Measurements from ENCODE around the gene ACTL6B. TPM values are rescaled to one million over a fixed set of nuclear protein-coding genes. Genes with fewer than 3 reads are reported as not detected.

ACTL6B gene
- total RNA-seq, 1 experiment from 2014 or later = not detected

GRCh38 chr7:100681491-100682227 is 25.4 kb upstream of the ACTL6B start:
- Histone ChIP-seq H3K9me2 (replicated peaks; ENCODE audit: low read length) (no peaks in the 10 kb centered on the region), H3K4me3 (ENCODE audit: low read length) (no peak overlapping the region), H4K20me1 (ENCODE audit: low read length) (no peaks in the 10 kb centered on the region), H3K27me3 (ENCODE audit: low read length) (no peaks in the 10 kb centered on the region), H3F3A (ENCODE audit: low read length, unreplicated experiment) (no peaks in the 10 kb centered on the region), H3K9me3 (ENCODE audit: low read length) (no peaks in the 10 kb centered on the region), H3K79me2 (ENCODE audit: low read length) (peaks cover 1% of the 10 kb centered on the region; the same call in 1 of the 2 replicates), H3K4me1 (ENCODE audit: insufficient read depth, low read length) (no peaks in the 10 kb centered on the region), H3K9ac (ENCODE audit: low read length) (no peak overlapping the region), H3K27ac (ENCODE audit: low read length) (no peak overlapping the region), H2AFZ (ENCODE audit: low read length) (no peak overlapping the region), H3K4me2 (ENCODE audit: low read length) (no peak overlapping the region), H3K36me3 (ENCODE audit: low read depth, low read length) (peaks cover 17% of the 10 kb centered on the region; the same call in 1 of the 2 replicates)
- DNase-seq = no peak
- ChIA-PET CTCF (no interaction called here), POLR2A (ENCODE audit: unreplicated experiment) (no interaction called here)
- TF ChIP-seq CTCF (conservative IDR thresholded peaks at IDR 0.05; ENCODE audit: low read depth, low read length) (no peak), EZH2phosphoT487 (IDR thresholded peaks at IDR 0.05; ENCODE audit: borderline replicate concordance, low read length) (no peak), EZH2 (IDR thresholded peaks at IDR 0.05; ENCODE audit: low read length, unreplicated experiment) (no peak)
- BruUV-seq (replicated peaks) = no TSS peak
- no peak for ATAC-seq
- intact Hi-C loops (cut with micrococcal nuclease) = no loop called here

GRCh38 chr7:100680576-100681271 is 24.5 kb upstream of the ACTL6B start:
- Histone ChIP-seq H3K9ac (ENCODE audit: low read length) (no peak overlapping the region), H4K20me1 (ENCODE audit: low read length) (no peaks in the 10 kb centered on the region), H3K4me3 (ENCODE audit: low read length) (no peak overlapping the region), H3F3A (ENCODE audit: low read length, unreplicated experiment) (no peaks in the 10 kb centered on the region), H3K4me2 (ENCODE audit: low read length) (no peak overlapping the region), H3K27ac (ENCODE audit: low read length) (no peak overlapping the region), H3K27me3 (ENCODE audit: low read length) (no peaks in the 10 kb centered on the region), H3K9me3 (ENCODE audit: low read length) (no peaks in the 10 kb centered on the region), H3K9me2 (replicated peaks; ENCODE audit: low read length) (no peaks in the 10 kb centered on the region), H2AFZ (ENCODE audit: low read length) (no peak overlapping the region), H3K4me1 (ENCODE audit: insufficient read depth, low read length) (no peaks in the 10 kb centered on the region), H3K36me3 (ENCODE audit: low read depth, low read length) (peaks cover 17% of the 10 kb centered on the region; the same call in 1 of the 2 replicates), H3K79me2 (ENCODE audit: low read length) (peaks cover 5% of the 10 kb centered on the region; the same call in 1 of the 2 replicates)
- no peak for ATAC-seq
- ChIA-PET POLR2A (ENCODE audit: unreplicated experiment) (no interaction called here), CTCF (no interaction called here)
- BruUV-seq (replicated peaks) = no TSS peak
- no peak for DNase-seq
- TF ChIP-seq EZH2phosphoT487 (IDR thresholded peaks at IDR 0.05; ENCODE audit: borderline replicate concordance, low read length) (no peak), CTCF (conservative IDR thresholded peaks at IDR 0.05; ENCODE audit: low read depth, low read length) (no peak), EZH2 (IDR thresholded peaks at IDR 0.05; ENCODE audit: low read length, unreplicated experiment) (no peak)
- intact Hi-C loops (cut with micrococcal nuclease) = no loop called here

Data from PC-3 (cell line).